H54 (cell line): ENCODE data around the gene GUCY1A2.

Experiments
- DNase-seq: peaks from one replicate; pipeline ENCODE4 v3.0.0; 2011; ENCODE audit warnings: low spot score, mixed read lengths; ENCODE audit not compliant: insufficient read length
- FAIRE-seq: peaks from 3 replicates; lab custom pipeline; 2011; peaks lifted over from hg19 to GRCh38; lab: Jason Lieb, UNC
- POLR2A ChIP-seq: IDR thresholded peaks from 2 replicates; pipeline ENCODE4 v1.6.1; 2011; ENCODE audit warnings: low read depth, mild to moderate bottlenecking, low read length

Gene GUCY1A2

DNA sequence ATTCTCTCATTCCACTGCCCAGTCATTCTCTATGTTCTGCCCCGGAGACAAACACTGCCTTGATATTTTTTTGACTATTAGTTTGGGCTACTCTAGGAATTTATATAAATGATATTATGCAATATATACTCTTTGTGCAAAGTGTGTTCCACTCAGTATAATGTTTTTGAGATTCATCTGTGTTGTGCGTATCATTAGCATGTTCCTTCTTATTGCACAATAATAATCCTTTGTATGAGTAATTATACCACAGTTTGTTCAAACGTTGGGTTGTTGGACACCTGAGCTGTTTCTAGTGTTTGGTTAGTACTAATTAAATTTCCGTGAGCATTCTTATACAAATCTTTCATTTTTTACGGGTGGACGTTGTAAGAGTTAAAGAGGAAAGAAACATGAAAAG lies 390.6 kb downstream of the GUCY1A2 start:
- DNase-seq, result no peak
- no peak for FAIRE-seq
- no peak for TF ChIP-seq POLR2A

DNA sequence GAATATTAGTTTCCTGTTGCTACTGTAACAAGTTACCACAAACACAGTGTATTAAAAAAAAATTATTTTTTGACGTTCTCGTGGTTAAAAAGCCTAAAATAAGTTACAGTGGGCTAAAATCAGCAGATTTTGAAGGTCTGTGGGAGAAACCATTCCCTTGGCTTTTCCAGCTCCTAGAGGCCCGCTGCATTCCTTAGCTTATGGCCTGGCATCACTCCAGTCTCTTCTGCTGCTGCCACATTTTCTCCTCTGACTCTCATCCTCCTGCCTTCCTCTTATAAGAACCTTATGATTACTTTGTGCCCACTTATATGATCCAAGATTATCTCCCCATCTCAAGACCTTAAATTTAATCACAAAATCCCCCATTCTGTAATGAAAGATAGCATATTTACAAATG lies 392.7 kb downstream of the GUCY1A2 start:
- no peak for FAIRE-seq
- DNase-seq, result no peak
- TF ChIP-seq POLR2A, result no peak

DNA sequence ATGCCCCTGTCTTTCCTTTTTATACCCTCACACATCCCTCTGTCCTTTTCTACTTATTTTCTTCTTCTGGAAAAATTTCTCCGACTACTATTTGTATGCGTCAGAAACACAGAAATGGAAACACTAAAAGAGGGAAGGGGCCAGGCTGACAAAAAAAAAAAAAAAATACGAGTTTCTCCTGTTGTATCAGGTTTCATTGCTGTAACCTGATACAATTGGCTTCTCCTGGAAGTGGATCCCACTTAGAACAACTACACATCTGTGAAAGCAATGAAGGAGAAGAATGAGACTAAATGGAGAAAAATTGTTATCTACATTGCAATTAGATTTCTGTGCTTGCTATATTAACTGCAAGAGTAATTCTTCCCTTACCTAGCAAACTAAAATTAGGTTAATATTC lies 393.9 kb downstream of the GUCY1A2 start:
- DNase-seq (no peak), FAIRE-seq (no peak)
- TF ChIP-seq POLR2A, result no peak
